ENCODE measurements around the gene DHRS2.

DNA sequence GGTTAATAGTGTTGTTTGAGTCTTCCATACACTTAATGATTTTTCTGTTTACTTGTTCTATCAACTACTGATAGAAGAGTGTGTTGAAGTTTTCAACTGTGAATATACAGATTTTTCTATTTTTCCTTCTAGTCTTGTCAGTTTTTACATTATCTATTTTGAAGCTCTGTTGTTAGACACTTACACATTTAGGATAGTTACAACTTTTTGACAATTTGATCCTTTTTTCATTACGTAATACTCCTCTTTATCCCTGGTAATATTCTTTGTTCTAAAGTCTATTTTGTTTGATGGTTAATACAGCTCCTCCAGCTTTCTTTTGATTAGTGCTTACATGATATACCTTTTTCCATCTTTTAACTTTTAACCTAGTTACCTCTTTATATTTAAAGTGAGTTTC, 45.2 kb downstream of the DHRS2 start:
- TF ChIP-seq, protein P1, sequence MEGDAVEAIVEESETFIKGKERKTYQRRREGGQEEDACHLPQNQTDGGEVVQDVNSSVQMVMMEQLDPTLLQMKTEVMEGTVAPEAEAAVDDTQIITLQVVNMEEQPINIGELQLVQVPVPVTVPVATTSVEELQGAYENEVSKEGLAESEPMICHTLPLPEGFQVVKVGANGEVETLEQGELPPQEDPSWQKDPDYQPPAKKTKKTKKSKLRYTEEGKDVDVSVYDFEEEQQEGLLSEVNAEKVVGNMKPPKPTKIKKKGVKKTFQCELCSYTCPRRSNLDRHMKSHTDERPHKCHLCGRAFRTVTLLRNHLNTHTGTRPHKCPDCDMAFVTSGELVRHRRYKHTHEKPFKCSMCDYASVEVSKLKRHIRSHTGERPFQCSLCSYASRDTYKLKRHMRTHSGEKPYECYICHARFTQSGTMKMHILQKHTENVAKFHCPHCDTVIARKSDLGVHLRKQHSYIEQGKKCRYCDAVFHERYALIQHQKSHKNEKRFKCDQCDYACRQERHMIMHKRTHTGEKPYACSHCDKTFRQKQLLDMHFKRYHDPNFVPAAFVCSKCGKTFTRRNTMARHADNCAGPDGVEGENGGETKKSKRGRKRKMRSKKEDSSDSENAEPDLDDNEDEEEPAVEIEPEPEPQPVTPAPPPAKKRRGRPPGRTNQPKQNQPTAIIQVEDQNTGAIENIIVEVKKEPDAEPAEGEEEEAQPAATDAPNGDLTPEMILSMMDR (IDR thresholded peaks at IDR 0.05): no peak
- TF ChIP-seq POLR2AphosphoS5 (IDR thresholded peaks at IDR 0.05) (no peak), EP300 (IDR thresholded peaks at IDR 0.05) (no peak), POLR2A (IDR thresholded peaks at IDR 0.05) (no peak)
